Measurements from ENCODE around the gene POLR3F.
A peak's percentile ranks its signal among the peaks of the same experiment; 100 is the strongest.
"Not testable (repeated sequence)": the region's sequence is repeated elsewhere in the genome, so short reads cannot be mapped to it uniquely, and the experiment has no call there.

The POLR3F gene

DNA sequence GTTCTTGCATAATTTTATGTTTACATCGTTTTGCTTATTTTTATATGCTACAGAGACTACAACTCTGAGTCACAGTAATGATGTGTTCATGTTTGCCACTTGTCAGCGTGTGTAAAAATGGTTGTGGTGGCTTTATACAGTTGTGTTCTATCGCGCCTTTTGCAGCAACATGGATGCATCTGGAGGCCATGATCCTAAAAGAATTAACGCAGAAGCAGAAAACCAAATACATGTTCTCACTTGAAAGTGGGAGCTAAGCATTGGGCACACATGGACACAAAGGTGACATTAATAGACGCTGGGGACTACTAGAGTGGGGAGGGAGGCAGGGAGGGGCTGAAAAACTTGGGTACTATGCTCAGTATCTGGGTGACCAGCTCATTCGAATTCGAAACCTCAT lies 39.6 kb downstream of the POLR3F start:
- DNase-seq = peak in 1 of 5 experiments; percentile 88

DNA sequence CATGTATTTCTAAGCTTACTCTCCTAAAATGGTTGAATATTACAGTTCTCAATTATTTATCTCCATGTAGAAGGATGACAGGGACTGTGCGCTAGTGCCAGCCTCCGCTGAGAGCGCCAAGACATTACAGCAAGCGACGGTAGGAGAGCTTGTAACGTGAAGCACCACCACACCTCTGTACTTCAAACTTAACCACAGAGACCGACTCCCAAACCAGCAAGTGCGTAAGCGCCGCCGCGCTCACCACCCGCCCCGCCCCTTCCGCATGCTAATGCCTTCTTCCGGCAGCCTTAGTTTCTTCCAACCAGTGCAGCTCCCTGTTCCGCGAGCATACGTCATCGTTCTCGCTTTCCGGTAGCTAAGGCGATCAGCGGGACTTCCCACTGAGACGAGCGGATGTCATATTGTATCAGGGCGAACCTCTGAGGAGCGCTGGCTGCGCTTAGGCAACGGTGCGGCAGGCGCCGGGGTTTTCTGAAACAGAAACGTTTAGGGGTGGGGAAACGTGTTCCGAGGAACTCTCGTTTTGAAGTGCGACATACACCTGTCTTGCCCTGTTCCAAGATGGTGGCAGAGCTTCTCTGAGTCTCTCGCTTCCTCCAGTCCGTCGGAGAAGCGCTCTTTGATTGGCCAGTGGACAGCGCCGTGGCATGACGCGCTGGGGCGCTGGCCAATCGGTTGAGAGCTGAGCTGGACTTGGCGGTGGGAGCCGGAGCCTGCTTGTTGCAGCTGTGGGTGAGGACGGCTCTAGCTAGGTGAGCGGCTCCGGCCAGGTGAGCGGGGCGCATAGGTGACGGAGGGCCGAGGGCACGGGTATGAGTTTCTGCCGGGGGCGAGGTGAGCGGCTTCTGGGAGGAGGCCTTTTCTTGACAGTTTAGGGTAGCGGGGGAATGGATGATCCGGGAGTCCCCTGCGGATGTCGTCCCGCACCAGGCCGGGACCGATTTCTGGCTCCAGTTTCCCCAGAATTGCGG lies 40.3 kb downstream of the POLR3F start, which contains the start of gene SEC23B:
Gene SEC23B (plus strand): TSS at position 723 of the 974 bp plus-strand sequence. CDS start 2,896 bp downstream, outside the sequence.
- peak; percentile 94 to 100 (median 97) for DNase-seq

DNA sequence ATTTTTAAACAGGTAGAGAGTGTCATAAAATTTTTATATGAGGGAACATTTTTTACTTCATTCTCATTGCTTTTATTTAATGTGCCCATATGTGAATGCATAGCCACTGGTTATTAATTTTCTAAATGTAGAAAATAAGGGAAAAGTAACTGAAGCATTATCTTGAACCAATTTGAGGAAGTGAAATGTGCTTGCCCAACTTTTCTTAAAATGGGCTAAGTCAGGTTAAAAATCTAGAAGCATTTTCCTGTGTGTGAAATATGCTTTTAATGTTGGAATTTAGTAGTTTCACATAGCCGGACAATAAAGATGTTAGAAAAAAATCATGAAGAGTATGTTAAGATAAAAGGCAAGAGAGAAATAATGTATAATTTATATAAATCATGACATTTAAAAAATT lies 44.4 kb downstream of the POLR3F start:
- no peak for DNase-seq

DNA sequence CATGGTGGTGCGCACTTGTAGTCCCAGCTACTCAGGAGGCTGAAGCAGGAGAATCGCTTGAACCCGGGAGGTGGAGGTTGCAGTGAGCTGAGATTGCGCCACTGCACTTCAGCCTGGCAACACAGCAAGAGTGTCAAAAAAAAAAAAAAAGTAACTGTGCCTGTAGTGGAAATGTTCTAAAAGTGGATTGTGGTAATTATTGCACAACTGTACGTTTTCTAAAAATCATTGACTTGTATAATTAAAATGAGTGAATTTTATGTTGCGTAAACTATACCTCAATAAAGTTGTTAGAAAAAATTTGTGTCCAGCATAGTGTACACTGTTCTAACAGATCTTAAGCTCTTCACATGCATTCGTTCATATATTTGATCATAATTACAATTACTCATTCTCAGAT lies 46.0 kb downstream of the POLR3F start:
- no peak for DNase-seq

DNA sequence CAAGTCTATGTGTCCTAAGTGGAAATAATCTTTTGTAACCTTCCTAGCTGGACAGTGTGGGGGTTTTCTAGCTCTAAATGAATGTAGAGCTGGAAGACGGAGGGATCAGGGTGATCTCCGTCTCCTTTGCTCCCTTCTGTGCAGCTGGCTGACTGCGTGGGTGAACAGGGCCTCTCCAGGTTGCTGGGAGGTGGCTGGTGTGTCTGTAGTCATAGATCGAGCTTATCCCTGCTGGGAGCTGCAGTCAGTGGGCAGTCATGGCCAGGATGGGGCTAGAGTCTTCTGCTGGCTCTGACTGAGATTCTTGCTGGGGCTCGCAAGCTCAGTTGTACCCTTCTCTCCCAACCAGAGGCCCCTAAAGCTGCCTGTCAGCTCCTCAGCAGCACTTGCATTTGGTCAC lies 46.9 kb downstream of the POLR3F start:
- no peak for DNase-seq

DNA sequence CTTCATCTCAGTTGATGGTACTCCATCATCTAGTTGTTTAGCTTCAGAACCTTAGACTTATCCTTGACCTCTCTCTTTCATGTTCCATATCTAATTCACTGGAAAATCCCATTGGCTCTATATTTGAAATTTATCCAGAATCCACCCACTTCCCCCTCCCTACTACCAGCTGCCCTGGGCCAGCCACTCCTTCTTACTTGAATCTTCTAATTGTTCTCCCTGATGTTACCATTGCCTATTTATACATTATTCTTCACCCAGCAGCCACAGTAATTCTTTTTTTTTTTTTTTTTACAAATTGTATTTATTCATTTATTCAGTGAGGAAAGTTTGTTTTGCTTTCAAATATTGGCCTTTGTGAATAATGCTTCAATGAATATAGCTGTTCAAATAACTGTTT lies 48.8 kb downstream of the POLR3F start:
- DNase-seq = no peak

DNA sequence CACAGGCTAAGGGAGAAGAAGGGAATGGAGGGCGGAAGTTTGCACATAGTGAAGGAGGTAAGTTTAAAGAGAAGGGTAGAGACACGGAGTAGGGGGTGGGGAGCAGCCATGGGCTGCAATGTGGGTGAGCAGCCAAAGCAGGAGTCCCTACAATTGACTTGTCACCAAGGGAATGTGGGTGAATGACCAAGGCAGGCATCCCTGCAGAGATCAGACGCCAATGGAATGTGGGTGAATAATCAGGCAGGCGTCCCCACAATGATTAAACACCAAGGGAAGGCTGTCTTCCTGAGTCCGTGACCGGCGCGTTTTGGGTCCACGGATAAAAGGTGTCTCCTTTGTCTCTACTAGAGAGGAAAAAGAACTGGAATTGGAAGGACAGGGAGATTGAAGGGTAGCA lies 54.9 kb downstream of the POLR3F start:
- DNase-seq = not testable (repeated sequence)

DNA sequence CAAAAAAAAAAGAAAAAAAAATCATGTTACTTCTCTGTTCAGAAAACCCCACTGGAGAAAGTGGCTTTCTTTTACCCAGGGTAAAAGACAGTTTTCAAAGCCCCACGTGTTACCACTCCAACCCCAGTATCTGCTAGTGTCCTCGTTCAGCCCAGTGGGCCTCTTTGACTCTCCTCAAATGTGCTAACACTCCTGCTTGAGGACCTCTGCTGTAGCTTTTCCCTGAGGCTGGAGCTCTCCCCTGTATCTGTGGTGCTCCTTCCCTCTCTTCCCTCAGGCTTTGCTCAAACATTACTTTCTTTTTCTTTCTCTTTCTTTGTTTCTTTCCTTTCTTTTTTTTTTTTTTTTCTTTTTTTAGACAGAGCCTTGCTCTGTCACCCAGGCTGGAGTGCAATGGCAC lies 55.9 kb downstream of the POLR3F start:
- DNase-seq = no peak

DNA sequence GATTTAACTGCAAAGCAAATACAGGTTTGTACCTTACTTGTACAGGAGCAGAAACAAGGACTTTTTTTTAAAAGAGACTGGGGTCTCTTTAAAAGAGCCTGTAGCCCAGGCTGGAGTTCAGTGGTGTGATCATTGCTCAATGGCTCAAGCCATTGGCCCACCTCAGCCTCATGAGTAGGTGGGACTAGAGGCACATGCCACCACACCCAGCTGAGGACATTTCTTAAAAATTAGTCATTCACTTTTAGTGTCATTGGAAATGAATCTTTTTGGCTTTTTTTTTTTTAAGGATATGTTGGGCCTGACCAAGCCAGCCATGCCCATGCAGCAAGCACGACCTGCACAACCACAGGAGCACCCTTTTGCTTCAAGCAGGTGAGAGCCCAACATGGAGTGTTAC lies 57.5 kb downstream of the POLR3F start:
- DNase-seq = no peak

DNA sequence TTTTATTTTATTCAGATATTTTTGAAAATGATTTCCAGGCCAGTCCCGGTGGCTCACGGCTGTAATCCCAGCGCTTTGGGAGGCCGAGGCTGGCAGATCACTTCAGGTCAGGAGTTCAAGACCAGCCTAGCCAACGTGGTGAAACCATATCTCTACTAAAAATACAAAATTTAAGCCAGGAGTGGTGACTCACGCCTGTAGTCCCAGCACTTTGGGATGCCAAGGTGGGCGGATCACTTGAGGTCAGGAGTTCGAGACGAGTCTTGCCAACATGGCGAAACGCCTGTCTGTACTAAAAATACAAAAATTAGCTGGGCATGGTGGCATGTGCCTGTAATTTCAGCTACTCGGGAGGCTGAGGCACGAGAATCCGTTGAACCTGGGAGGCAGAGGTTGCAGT lies 59.6 kb downstream of the POLR3F start:
- DNase-seq = not testable (repeated sequence)

DNA sequence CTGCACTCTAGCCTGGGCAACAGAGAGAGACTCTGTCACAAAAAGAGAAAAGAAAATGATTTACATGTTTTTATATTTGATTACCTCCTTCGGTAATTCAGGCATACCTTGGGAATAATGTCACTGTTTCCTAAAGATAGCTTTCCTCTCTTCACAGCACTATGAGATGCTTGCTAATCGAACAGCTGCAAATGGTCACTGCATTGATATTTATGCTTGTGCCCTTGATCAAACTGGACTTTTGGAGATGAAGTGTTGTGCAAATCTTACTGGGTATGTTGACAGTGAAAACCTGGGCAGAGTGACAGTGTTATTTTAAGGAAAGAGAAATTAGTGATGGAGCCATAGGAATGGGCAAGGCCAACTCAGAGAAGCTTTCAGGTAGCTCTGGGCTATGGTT lies 60.1 kb downstream of the POLR3F start:
- no peak for DNase-seq

DNA sequence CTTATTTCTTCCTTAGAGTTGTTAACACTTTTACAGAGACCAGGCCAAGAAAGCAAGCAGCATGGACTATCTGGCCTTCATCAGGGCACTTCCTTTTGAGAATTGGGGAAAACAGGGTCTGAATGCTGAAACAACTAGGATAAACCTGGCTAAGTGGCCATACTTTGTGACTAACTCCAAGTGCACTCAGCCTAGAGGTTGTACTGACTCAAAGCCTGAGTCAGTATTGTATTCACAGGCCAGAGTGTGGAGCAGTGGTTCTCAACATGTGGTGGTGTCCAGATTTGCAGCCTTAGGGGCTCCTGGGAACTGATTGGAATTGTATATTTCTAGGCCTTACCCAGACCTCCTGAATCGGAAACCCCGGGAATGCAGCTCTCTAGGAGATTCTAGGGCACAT lies 60.6 kb downstream of the POLR3F start:
- no peak for DNase-seq

DNA sequence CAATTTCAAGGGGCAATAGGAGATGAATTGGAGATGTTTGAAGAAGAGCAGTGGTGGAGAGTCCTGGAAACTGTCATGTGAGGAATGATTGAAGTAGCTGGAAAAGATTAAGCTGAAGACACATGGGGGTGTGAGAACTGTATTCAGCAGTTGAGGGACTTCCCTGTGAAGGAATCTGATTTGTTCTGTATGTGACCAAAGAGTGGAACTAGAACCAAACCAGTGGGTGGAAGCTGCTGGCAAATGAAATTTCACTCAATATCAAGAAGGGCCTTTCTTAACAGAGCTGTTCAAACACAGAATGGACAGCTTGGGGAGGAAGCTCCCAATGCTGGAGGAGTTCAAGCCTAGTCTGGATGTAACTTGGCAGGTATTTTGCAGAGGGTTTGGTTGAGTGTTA lies 61.9 kb downstream of the POLR3F start:
- no peak for DNase-seq

DNA sequence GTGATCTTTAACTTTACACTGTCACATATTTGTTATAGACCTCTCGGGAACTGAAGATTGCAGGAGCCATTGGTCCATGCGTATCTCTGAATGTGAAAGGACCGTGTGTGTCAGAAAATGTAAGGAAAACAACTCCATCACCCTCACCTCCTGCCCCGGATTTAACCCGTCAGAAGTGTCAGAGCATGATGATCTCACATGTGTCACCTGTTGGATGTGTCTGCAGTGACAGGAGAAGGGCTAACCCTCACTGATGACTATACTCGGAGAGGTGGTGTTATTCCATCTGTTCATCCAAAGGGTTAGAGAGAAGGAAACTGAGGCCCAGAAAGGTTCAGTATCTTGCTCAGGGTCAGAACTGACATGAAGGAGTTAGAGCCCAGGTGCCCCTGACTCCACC lies 65.4 kb downstream of the POLR3F start:
- DNase-seq = no peak

DNA sequence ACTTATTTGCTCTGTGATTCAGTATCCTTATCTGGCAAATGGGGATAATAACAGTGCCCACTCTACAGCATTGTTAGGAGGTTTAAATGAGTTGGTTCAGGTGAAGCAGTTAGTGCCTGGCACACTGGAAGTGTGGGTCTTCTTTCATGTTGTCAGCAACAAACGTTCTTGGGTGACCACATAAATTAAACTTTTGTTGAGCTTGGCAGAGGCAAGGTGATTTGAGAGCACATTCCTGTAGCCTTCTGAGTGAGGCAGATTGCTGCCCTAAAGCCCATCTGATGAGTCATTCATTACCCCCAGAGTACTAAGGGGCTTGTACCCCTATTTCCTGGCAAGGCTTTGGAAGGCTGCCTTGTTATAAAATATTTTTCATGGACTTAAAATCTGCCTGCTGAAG lies 66.3 kb downstream of the POLR3F start:
- DNase-seq = no peak

DNA sequence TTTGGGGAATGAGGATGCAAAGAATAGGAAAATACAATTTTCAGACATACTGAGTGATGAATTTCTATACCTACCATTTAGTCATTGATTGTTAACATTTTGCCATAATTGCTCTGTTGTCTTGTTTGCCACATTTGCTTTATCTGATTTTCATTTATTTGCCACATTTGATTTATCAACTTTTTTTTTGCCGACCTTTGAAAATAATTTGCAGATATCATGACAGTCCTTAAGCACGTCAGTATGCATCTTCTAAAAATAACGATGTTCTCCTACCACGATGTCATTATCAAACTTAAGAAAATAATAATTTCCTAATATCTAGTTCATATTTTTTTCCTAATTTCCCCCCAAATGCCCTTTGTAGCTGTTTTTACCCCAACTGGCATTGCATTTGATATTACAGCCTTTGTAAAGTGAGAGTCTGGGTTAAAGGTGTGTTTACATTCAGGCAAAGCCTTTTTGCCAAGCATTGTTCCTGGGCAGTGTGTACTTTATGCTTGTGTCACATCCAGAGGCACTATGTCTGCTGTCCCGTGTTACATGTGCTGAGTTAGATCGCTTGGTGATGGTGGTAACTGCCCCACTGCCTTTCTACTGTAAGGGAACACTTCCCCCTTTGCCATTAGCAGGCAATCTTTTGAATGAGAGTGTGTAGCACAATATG lies 66.9 kb downstream of the POLR3F start:
- DNase-seq = no peak
